OCI-LY3 (cell line): ENCODE measurements around the gene VOPP1.

Source experiments
- H2AFZ ChIP-seq: fragments of 200-600, 300-600 bp; shearing (Covaris generic); 2 replicates; pipeline ENCODE4 v1.6.0; 2014; ENCODE audit warnings: antibody characterized with exemption, low read depth, low read length
- H3K27ac ChIP-seq: fragments of 200-600, 300-600 bp; sonication (generic); 2 replicates; pipeline ENCODE4 v1.5.1; 2014; ENCODE audit warnings: mild to moderate bottlenecking, low read length, moderate library complexity, mixed read lengths
- H3K27me3 ChIP-seq: fragments of 200-600, 300-600 bp; sonication (generic); 2 replicates; pipeline ENCODE4 v1.6.1; 2014; ENCODE audit warnings: low read depth, low read length, mixed read lengths
- H3K36me3 ChIP-seq: fragments of 200-600, 300-600 bp; sonication (generic); replicated peaks from 2 replicates; pipeline ENCODE3; 2014; ENCODE audit warnings: low read depth, low read length, mixed read lengths
- H3K4me1 ChIP-seq: fragments of 300-600, 200-600 bp; sonication (generic); 2 replicates; pipeline ENCODE4 v1.6.1; 2014; ENCODE audit warnings: low read length, mixed read lengths
- H3K4me2 ChIP-seq: fragments of 200-600, 300-600 bp; sonication (generic); 2 replicates; pipeline ENCODE4 v1.6.1; 2014; ENCODE audit warnings: low read length, mixed read lengths
- H3K4me3 ChIP-seq: fragments of 300-600, 200-600 bp; sonication (generic); 2 replicates; pipeline ENCODE4 v1.5.1; 2014; ENCODE audit warnings: antibody characterized with exemption, mild to moderate bottlenecking, low read length, moderate library complexity
- H3K79me2 ChIP-seq: fragments of 300-600, 200-600 bp; shearing (Covaris generic); 2 replicates; pipeline ENCODE4 v1.6.1; 2014; ENCODE audit warnings: mild to moderate bottlenecking, low read length, mixed read lengths
- H3K9ac ChIP-seq: fragments of 300-600, 200-600 bp; shearing (Covaris generic); 2 replicates; pipeline ENCODE4 v1.6.0; 2014; ENCODE audit warnings: mild to moderate bottlenecking, low read length, moderate library complexity
- H3K9me3 ChIP-seq: fragments of 200-600, 300-600 bp; shearing (Covaris generic); 2 replicates; pipeline ENCODE4 v1.6.1; 2014; ENCODE audit warnings: low read length, mixed read lengths; ENCODE audit not compliant: insufficient read depth
- H4K20me1 ChIP-seq: fragments of 200-600, 300-600 bp; sonication (generic); 2 replicates; pipeline ENCODE4 v1.6.1; 2016; ENCODE audit warnings: low read length, mixed read lengths; ENCODE audit not compliant: insufficient read depth
- EZH2phosphoT487 ChIP-seq: fragments of 200-600 bp; shearing (Covaris generic); IDR thresholded peaks from 2 replicates; pipeline ENCODE4 v1.6.1; 2018; ENCODE audit warnings: antibody characterized with exemption, mixed run types, low read depth
- TF ChIP-seq, protein P1 (sequence below): fragments of 200-600, 300-600 bp; sonication (generic); IDR thresholded peaks from 2 replicates; pipeline ENCODE4 v1.5.1; 2014; ENCODE audit warnings: antibody characterized with exemption, low read length, low read depth

The VOPP1 gene

GRCh38 chr7:55502124-55502857, 70.0 kb downstream of the VOPP1 start:
- peaks cover 99% of the 10 kb centered on the region for H3K79me2 ChIP-seq
- H3K4me1 ChIP-seq = peaks cover 40% of the 10 kb centered on the region
- H3K4me2 ChIP-seq = no peak overlapping the region
- no peak overlapping the region for H2AFZ ChIP-seq
- peaks cover 87% of the 10 kb centered on the region for H3K36me3 ChIP-seq
- peak overlapping the region; percentile 54 for H3K27ac ChIP-seq
- H3K9me3 ChIP-seq = no peaks in the 10 kb centered on the region
- no peak overlapping the region for H3K9ac ChIP-seq
- TF ChIP-seq, protein P1, sequence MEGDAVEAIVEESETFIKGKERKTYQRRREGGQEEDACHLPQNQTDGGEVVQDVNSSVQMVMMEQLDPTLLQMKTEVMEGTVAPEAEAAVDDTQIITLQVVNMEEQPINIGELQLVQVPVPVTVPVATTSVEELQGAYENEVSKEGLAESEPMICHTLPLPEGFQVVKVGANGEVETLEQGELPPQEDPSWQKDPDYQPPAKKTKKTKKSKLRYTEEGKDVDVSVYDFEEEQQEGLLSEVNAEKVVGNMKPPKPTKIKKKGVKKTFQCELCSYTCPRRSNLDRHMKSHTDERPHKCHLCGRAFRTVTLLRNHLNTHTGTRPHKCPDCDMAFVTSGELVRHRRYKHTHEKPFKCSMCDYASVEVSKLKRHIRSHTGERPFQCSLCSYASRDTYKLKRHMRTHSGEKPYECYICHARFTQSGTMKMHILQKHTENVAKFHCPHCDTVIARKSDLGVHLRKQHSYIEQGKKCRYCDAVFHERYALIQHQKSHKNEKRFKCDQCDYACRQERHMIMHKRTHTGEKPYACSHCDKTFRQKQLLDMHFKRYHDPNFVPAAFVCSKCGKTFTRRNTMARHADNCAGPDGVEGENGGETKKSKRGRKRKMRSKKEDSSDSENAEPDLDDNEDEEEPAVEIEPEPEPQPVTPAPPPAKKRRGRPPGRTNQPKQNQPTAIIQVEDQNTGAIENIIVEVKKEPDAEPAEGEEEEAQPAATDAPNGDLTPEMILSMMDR = no peak
- H4K20me1 ChIP-seq = peaks cover 80% of the 10 kb centered on the region
- H3K4me3 ChIP-seq = no peak overlapping the region
- H3K27me3 ChIP-seq = no peaks in the 10 kb centered on the region

- Histone ChIP-seq H3K27me3 (no peaks in the 10 kb centered on the region), H3K4me2 (no peak overlapping the region), H3K79me2 (peaks cover 99% of the 10 kb centered on the region), H2AFZ (no peak overlapping the region), H3K9me3 (no peaks in the 10 kb centered on the region), H3K36me3 (peaks cover 88% of the 10 kb centered on the region), H4K20me1 (peaks cover 84% of the 10 kb centered on the region), H3K4me1 (peaks cover 36% of the 10 kb centered on the region), H3K27ac (peak overlapping the region; percentile 54), H3K4me3 (no peak overlapping the region), H3K9ac (no peak overlapping the region)
- TF ChIP-seq EZH2phosphoT487 = no peak
These were observed 70.7 kb downstream of the VOPP1 start for GRCh38 chr7:55501611-55502010.

DNA sequence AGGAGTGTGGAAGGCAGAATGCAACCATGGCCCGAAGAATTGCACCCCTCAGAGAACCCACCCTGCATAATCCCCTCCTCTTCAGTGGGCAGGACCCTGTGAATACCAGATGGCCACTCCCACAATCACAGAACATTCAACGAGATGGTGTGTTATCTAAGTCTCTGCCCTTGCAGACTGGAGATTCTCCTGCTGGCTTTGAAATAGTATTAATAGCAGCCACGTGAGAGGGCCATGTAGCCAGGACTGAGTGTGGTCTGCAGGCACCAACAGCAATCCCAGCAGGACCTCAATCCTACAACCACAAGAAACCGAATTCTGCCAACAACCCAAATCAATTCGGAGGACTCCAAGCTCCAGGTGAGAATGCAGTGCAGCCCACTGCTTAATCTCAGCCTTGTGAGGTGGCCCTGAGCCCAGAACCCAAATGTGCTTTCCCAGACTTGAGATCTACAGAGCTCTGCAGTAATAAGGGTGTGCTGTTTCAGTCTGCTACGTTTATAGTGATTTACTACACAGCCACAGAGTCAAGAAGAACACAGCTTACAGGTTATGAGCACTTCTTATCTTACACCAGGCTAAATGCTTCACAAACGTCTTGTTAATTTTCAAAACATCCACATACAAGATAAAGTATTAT, 72.1 kb downstream of the VOPP1 start:
- Histone ChIP-seq H4K20me1 (peaks cover 89% of the 10 kb centered on the region), H3K27ac (no peak overlapping the region), H3K36me3 (peaks cover 96% of the 10 kb centered on the region), H2AFZ (no peak overlapping the region), H3K27me3 (no peaks in the 10 kb centered on the region), H3K79me2 (peaks cover 100% of the 10 kb centered on the region), H3K9me3 (no peaks in the 10 kb centered on the region), H3K9ac (no peak overlapping the region), H3K4me2 (no peak overlapping the region), H3K4me1 (peaks cover 39% of the 10 kb centered on the region), H3K4me3 (no peak overlapping the region)
- TF ChIP-seq, protein P1 = no peak
- TF ChIP-seq EZH2phosphoT487 = no peak

DNA sequence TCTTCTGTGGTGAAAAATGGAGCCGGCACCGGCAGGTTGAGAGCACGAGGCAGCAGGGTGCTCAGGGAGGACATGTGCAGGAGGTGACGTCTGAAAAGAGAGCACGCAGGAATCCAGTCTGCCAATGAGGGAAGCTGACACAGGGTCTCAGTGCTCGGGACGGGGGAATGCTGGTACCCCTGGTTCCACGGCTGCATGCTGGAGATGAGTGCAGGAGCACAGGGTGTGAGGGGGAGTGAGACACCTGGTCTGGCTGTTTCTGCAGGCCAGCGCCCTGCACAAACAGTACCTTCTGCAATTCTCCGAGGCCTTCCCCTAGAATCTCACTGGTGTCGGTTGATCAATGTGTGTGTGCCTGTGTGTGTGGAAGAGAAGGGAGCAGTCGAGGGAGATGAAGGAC, 72.7 kb downstream of the VOPP1 start:
- no peak overlapping the region for H3K9ac ChIP-seq
- no peak overlapping the region for H2AFZ ChIP-seq
- no peak overlapping the region for H3K4me2 ChIP-seq
- H3K36me3 ChIP-seq = peaks cover 96% of the 10 kb centered on the region
- peaks cover 100% of the 10 kb centered on the region for H3K79me2 ChIP-seq
- H3K4me3 ChIP-seq = no peak overlapping the region
- peaks cover 82% of the 10 kb centered on the region for H4K20me1 ChIP-seq
- H3K4me1 ChIP-seq = peaks cover 33% of the 10 kb centered on the region
- H3K27ac ChIP-seq = no peak overlapping the region
- H3K27me3 ChIP-seq = no peaks in the 10 kb centered on the region
- TF ChIP-seq, protein P1 = no peak
- no peak for TF ChIP-seq EZH2phosphoT487
- no peaks in the 10 kb centered on the region for H3K9me3 ChIP-seq
